OCI-LY7 (cell line): ENCODE measurements around the gene TSHZ3. TPM values are rescaled to one million over a fixed set of nuclear protein-coding genes. Genes with fewer than 3 reads are reported as not detected.

ENCODE experiments used
- BruUV-seq: library from RNA; stranded (reverse); fragments of 400-500 nt; replicated peaks from 2 replicates; lab custom pipeline; 2021; lab: Mats Ljungman, UMichigan
- CTCF ChIA-PET: fragments of 300-600 bp; sonication (Branson Sonifier 250); formaldehyde crosslinking; loops from one replicate; lab custom pipeline; 2022; ENCODE audit warnings: antibody characterized with exemption; ENCODE audit not compliant: unreplicated experiment; lab: Charles Lee
- POLR2A ChIA-PET: fragments of 300-600 bp; sonication (Branson Sonifier 250); formaldehyde crosslinking; loops from one replicate; lab custom pipeline; 2022; ENCODE audit warnings: antibody characterized with exemption; lab: Charles Lee
- DNase-seq: peaks from one replicate; pipeline ENCODE4 v3.0.0-alpha.2; 2015; ENCODE audit warnings: low spot score
- H2AFZ ChIP-seq: fragments of 200-600 bp; sonication (generic), shearing (Covaris generic); 2 replicates; pipeline ENCODE4 v1.6.1; 2014; ENCODE audit warnings: mild to moderate bottlenecking, antibody characterized with exemption, low read length, moderate library complexity
- H3K27ac ChIP-seq: fragments of 200-600 bp; sonication (generic); 2 replicates; pipeline ENCODE4 v1.5.1; 2014; ENCODE audit warnings: mixed run types, low read depth, mild to moderate bottlenecking, moderate library complexity, low read length, inconsistent platforms; ENCODE audit not compliant: poor library complexity, severe bottlenecking
- H3K36me3 ChIP-seq: fragments of 200-600 bp; sonication (generic); 2 replicates; pipeline ENCODE4 v1.6.1; 2014; ENCODE audit warnings: mild to moderate bottlenecking, antibody characterized with exemption, low read length, moderate library complexity, mixed read lengths; ENCODE audit not compliant: insufficient read depth
- H3K4me1 ChIP-seq: fragments of 200-600 bp; sonication (generic); 2 replicates; pipeline ENCODE4 v1.5.1; 2014; ENCODE audit warnings: mild to moderate bottlenecking, low read length; ENCODE audit not compliant: insufficient read depth, poor library complexity, severe bottlenecking
- H3K4me2 ChIP-seq: fragments of 200-600 bp; sonication (generic); 2 replicates; pipeline ENCODE4 v1.6.1; 2014; ENCODE audit warnings: mild to moderate bottlenecking, low read length
- H3K4me3 ChIP-seq: fragments of 200-600 bp; sonication (generic); 2 replicates; pipeline ENCODE4 v1.5.1; 2014; ENCODE audit warnings: mild to moderate bottlenecking, low read depth, low read length; ENCODE audit not compliant: poor library complexity, severe bottlenecking
- H3K79me2 ChIP-seq: fragments of 200-600 bp; sonication (generic); 2 replicates; pipeline ENCODE4 v1.6.1; 2016; ENCODE audit warnings: low read depth, mild to moderate bottlenecking, low read length, moderate library complexity, mixed read lengths; ENCODE audit not compliant: insufficient read depth
- H3K9me2 ChIP-seq: fragments of 200-600 bp; sonication (generic); 2 replicates; pipeline ENCODE4 v1.6.1; 2016; ENCODE audit warnings: mild to moderate bottlenecking, low read length, mixed read lengths; ENCODE audit not compliant: insufficient read depth
- H3K9me3 ChIP-seq: fragments of 200-600 bp; sonication (generic); 2 replicates; pipeline ENCODE4 v1.6.1; 2014; ENCODE audit warnings: mild to moderate bottlenecking, mixed run types, low read length, mixed read lengths
- H4K20me1 ChIP-seq: fragments of 200-600 bp; sonication (generic); 2 replicates; pipeline ENCODE4 v1.6.1; 2014; ENCODE audit warnings: mild to moderate bottlenecking, antibody characterized with exemption, low read length, moderate library complexity, mixed read lengths; ENCODE audit not compliant: insufficient read depth
- EZH2phosphoT487 ChIP-seq: fragments of 200-600 bp; sonication (generic); IDR thresholded peaks from 2 replicates; pipeline ENCODE4 v1.6.1; 2018; ENCODE audit warnings: low read depth, borderline replicate concordance, mild to moderate bottlenecking, mixed run types, antibody characterized with exemption, low read length, moderate library complexity, mixed read lengths
- intact Hi-C: fragments of 100-400 bp; cut with micrococcal nuclease; formaldehyde crosslinking; loops from one replicate; pipeline ENCODE4 v1.10.0; 2022; ENCODE audit not compliant: unreplicated experiment
- total RNA-seq, 2 experiments: library from RNA; depleted of rRNA in 1 of 2; stranded (reverse); fragments of >200 nt in 1 of 2; shearing (Covaris generic) in 1 of 2; gene quantifications; 2 replicates each; pipeline ENCODE4 v1.2.3, GENCODE V29; 2014 to 2022
- TF ChIP-seq, protein P1 (sequence below): fragments of 200-600 bp; sonication (generic); conservative IDR thresholded peaks from 2 replicates; pipeline ENCODE4 v1.5.1; 2014; ENCODE audit warnings: mild to moderate bottlenecking, antibody characterized with exemption, low read length, moderate library complexity, mixed read lengths

The TSHZ3 gene
- total RNA-seq, 2 experiments from 2014 or later, result not detected

- no peak overlapping the region for H2AFZ ChIP-seq
- no peak overlapping the region for H3K4me3 ChIP-seq
- no peaks in the 10 kb centered on the region for H3K9me3 ChIP-seq
- no peaks in the 10 kb centered on the region for H3K79me2 ChIP-seq
- no peak overlapping the region for H3K27ac ChIP-seq
- no peak for DNase-seq
- no peaks in the 10 kb centered on the region for H4K20me1 ChIP-seq
- H3K4me2 ChIP-seq, result no peak overlapping the region
- no peaks in the 10 kb centered on the region for H3K4me1 ChIP-seq
- TF ChIP-seq, protein P1, sequence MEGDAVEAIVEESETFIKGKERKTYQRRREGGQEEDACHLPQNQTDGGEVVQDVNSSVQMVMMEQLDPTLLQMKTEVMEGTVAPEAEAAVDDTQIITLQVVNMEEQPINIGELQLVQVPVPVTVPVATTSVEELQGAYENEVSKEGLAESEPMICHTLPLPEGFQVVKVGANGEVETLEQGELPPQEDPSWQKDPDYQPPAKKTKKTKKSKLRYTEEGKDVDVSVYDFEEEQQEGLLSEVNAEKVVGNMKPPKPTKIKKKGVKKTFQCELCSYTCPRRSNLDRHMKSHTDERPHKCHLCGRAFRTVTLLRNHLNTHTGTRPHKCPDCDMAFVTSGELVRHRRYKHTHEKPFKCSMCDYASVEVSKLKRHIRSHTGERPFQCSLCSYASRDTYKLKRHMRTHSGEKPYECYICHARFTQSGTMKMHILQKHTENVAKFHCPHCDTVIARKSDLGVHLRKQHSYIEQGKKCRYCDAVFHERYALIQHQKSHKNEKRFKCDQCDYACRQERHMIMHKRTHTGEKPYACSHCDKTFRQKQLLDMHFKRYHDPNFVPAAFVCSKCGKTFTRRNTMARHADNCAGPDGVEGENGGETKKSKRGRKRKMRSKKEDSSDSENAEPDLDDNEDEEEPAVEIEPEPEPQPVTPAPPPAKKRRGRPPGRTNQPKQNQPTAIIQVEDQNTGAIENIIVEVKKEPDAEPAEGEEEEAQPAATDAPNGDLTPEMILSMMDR, result no peak
- TF ChIP-seq EZH2phosphoT487, result no peak
- H3K36me3 ChIP-seq, result no peaks in the 10 kb centered on the region
- intact Hi-C loops, result no loop called here
- ChIA-PET CTCF (no interaction called here), POLR2A (no interaction called here)
- BruUV-seq, result no TSS peak
- H3K9me2 ChIP-seq, result no peaks in the 10 kb centered on the region
Observed at GRCh38 chr19:31272583-31273106, 76.6 kb downstream of the TSHZ3 start.

DNA sequence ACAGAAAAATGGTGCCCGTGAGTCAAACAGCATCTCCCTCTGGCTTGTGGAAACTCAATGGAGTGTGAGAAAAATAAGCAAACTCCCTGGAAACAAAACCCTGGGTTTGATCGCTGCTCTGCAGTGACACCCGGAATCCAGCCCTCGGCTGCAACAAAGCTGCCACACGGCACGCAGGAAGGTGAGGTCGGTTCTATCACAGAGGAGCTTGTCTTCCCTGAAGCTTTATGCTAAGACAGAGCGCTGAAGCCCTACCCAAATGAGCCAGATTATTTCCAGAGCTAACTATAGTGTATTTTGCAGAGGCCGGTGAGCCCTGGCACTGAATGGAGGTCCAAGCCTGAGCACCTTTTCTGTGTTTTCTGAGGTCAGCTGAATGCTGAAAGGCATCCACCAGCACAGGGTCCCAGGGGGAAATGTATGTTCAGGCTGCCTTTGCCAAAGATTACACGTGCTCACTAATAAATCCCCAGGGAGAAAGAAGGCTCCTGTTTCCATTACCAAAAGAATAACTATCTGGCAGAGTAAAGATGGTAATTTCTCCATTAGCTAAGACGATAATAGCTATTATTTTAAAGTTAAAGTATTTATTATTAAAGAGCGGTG lies 77.8 kb downstream of the TSHZ3 start:
- intact Hi-C loops, result no loop called here
- no peaks in the 10 kb centered on the region for H3K9me3 ChIP-seq
- CTCF ChIA-PET, result no interaction called here

More for the DNA sequence above, 77.8 kb downstream of the TSHZ3 start:
- no peak for TF ChIP-seq EZH2phosphoT487
- TF ChIP-seq, protein P1, result no peak
- Histone ChIP-seq H3K4me3 (no peak overlapping the region), H2AFZ (no peak overlapping the region), H3K4me2 (no peak overlapping the region), H3K79me2 (no peaks in the 10 kb centered on the region), H3K4me1 (no peaks in the 10 kb centered on the region), H3K9me2 (no peaks in the 10 kb centered on the region), H3K27ac (no peak overlapping the region), H3K36me3 (no peaks in the 10 kb centered on the region), H4K20me1 (no peaks in the 10 kb centered on the region)
- POLR2A ChIA-PET, result interaction anchor here (0.7 kb wide), 1 partner anchor 357 kb away, joined by 4 read pairs; no protein-coding TSS in a partner anchor
- no TSS peak for BruUV-seq
- no peak for DNase-seq
